Coronary artery (tissue), 2 donors: ENCODE measurements around the gene RTN3.
A peak's percentile ranks its signal among the peaks of the same experiment; 100 is the strongest.

Experiments
- DNase-seq: peaks from one replicate; pipeline ENCODE4 v3.0.0-alpha.2; 2017; ENCODE audit warnings: low spot score
- H3K27ac ChIP-seq, 2 donors: fragments of 200-600 bp; sonication (generic); one replicate each; pipeline ENCODE4 v1.5.1; 2016 to 2019
- H3K4me3 ChIP-seq: fragments of 200-600 bp; sonication (generic); 2 replicates; pipeline ENCODE4 v1.5.1; 2016; ENCODE audit warnings: mild to moderate bottlenecking, moderate library complexity
- TF ChIP-seq, protein P1 (sequence below): fragments of 200-600 bp; sonication (generic); IDR thresholded peaks from one replicate; pipeline ENCODE4 v1.5.1; 2019; ENCODE audit warnings: antibody characterized with exemption

The RTN3 gene

DNA sequence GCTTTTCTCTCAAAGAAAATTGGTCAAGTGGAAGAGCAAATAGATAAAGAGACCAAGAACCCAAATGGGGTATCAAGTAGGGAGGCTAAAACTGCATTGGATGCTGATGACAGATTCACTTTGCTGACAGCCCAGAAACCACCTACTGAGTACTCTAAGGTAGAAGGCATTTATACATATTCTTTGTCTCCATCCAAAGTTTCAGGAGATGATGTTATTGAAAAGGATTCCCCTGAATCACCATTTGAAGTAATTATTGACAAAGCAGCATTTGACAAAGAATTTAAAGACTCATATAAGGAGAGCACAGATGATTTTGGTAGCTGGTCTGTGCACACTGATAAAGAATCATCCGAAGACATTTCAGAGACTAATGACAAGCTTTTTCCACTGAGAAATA is 37.7 kb downstream of the RTN3 start:
- TF ChIP-seq, protein P1, sequence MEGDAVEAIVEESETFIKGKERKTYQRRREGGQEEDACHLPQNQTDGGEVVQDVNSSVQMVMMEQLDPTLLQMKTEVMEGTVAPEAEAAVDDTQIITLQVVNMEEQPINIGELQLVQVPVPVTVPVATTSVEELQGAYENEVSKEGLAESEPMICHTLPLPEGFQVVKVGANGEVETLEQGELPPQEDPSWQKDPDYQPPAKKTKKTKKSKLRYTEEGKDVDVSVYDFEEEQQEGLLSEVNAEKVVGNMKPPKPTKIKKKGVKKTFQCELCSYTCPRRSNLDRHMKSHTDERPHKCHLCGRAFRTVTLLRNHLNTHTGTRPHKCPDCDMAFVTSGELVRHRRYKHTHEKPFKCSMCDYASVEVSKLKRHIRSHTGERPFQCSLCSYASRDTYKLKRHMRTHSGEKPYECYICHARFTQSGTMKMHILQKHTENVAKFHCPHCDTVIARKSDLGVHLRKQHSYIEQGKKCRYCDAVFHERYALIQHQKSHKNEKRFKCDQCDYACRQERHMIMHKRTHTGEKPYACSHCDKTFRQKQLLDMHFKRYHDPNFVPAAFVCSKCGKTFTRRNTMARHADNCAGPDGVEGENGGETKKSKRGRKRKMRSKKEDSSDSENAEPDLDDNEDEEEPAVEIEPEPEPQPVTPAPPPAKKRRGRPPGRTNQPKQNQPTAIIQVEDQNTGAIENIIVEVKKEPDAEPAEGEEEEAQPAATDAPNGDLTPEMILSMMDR: no peak
- Histone ChIP-seq H3K4me3 (no peak overlapping the region), H3K27ac (no peak overlapping the region)
- DNase-seq: no peak

DNA sequence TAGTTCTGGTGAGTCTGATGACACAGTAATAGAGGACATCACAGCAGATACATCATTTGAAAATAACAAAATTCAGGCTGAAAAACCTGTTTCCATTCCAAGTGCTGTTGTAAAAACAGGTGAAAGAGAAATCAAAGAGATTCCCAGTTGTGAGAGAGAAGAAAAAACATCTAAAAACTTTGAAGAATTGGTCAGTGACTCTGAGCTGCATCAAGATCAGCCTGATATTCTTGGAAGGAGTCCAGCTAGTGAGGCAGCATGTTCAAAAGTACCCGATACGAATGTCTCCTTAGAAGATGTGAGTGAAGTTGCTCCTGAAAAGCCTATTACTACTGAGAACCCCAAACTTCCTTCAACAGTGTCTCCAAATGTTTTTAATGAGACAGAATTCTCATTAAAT is 38.7 kb downstream of the RTN3 start:
- no peak overlapping the region for H3K4me3 ChIP-seq
- no peak for DNase-seq
- no peak overlapping the region for H3K27ac ChIP-seq
- TF ChIP-seq, protein P1: no peak

DNA sequence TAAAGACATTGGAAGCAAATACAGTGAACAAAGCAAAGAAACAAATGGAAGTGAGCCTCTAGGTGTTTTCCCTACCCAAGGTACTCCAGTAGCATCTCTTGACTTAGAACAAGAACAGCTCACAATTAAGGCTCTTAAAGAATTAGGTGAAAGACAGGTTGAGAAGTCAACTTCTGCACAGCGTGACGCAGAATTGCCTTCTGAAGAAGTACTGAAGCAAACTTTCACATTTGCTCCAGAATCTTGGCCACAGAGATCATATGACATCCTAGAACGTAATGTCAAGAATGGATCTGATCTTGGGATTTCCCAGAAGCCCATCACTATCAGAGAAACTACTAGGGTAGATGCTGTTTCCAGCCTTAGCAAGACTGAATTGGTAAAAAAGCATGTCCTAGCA is 39.3 kb downstream of the RTN3 start:
- Histone ChIP-seq H3K27ac (no peak overlapping the region), H3K4me3 (no peak overlapping the region)
- TF ChIP-seq, protein P1: no peak
- no peak for DNase-seq

DNA sequence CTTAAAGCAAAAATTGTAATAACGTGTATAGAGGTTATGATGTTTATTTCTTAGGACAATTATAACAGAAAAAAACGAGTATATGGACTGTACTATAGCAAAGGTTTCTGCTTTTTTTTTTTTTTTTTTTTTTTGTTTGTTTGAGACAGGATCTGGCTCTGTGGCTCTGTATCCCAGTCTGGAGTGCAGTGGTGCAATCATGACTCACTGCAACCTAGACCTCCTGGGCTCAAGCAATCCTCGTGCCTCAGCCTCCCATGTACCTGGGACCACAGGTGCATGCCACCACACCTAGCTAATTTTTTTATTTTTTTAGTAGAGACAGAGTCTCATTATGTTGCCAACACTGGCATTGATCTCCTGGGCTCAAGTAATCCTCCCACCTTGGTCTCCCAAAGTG is 48.0 kb downstream of the RTN3 start:
- TF ChIP-seq, protein P1: no peak
- H3K27ac ChIP-seq: no peak overlapping the region
- no peak for DNase-seq
- no peak overlapping the region for H3K4me3 ChIP-seq

DNA sequence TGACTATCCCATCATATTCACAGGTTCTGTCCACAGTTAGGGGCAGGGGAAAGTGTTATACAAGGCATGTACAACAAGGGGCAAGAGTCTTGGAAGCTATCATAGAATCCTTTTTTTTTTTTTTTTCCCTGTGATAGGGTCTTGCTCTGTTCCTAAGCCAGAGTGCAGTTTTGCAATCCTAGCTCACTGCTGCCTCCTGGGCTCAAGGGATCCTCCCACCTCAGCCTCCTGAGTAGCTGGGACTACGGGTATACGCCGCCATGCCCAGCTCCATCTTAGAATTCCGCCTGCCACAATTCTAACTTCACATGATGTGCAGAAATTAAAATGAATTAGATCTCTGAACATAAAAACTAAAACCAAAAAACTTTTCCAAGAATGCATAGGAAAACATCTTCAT is 55.6 kb downstream of the RTN3 start:
- Histone ChIP-seq H3K4me3 (no peak overlapping the region), H3K27ac (no peak overlapping the region)
- no peak for DNase-seq
- TF ChIP-seq, protein P1: no peak

DNA sequence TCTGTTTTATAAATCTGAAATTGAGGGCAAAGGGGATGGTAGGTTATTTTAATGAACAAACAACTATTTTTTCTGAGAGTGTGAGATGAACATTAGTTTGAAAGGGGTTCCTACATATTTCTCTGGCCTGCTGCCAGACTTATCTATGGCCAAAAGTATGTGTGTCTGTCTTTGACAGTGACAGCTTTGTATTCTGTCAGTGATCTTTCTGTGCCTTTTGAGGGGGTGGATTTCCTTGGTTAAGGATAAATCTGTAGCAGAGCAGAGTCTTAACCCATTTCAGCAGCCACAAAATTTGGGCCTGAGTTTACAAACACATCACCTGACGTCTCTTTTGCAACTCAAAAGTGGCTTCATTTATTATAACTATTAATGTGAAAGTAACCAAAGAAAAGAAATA is 56.4 kb downstream of the RTN3 start:
- no peak overlapping the region for H3K4me3 ChIP-seq
- H3K27ac ChIP-seq: no peak overlapping the region
- DNase-seq: no peak
- TF ChIP-seq, protein P1: no peak

DNA sequence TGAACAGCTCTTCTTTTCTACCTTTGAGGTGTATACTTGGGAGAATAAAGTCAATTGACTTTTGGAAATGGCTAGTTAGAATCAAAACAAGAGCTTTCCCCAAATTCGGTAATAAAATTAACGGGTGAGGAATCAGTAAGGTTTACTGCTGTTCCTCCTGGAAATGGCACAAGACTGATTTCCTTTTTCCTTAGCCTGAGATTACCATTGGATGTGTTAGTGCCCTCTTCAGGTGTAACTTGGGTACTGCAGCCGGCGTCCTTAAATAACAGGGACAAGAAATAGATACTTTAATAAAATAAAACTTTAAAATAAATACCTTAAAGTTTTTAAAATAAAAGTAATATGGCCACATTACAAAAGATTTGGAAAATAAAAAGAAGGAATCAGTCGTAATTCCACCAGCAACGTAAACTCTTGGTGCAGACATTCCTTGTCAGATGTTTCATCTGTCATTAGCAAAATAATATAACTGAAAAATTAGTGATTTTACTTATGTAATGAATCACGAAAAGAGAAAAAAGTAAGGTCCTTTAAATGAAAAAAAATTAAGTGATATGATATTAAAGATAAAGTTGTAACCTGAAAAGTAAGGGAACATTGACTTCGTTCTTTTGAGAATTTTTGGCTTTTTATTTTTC is 57.5 kb downstream of the RTN3 start:
- H3K27ac ChIP-seq: no peak overlapping the region
- TF ChIP-seq, protein P1: peak; percentile 84
- no peak overlapping the region for H3K4me3 ChIP-seq
- DNase-seq: peak; percentile 76
